ENCODE measurements around the gene TBXT.

The TBXT gene

GRCh38 chr6:166109608-166110007, 58.0 kb downstream of the TBXT start:
- no peak for DNase-seq
